Ecto neural progenitor cell (in vitro differentiated cells): ENCODE data around the gene ADORA2A.

Experiments
- DNase-seq: peaks from one replicate; pipeline ENCODE4 v3.0.0-alpha.2; 2018; ENCODE audit warnings: low spot score

ADORA2A gene

DNA sequence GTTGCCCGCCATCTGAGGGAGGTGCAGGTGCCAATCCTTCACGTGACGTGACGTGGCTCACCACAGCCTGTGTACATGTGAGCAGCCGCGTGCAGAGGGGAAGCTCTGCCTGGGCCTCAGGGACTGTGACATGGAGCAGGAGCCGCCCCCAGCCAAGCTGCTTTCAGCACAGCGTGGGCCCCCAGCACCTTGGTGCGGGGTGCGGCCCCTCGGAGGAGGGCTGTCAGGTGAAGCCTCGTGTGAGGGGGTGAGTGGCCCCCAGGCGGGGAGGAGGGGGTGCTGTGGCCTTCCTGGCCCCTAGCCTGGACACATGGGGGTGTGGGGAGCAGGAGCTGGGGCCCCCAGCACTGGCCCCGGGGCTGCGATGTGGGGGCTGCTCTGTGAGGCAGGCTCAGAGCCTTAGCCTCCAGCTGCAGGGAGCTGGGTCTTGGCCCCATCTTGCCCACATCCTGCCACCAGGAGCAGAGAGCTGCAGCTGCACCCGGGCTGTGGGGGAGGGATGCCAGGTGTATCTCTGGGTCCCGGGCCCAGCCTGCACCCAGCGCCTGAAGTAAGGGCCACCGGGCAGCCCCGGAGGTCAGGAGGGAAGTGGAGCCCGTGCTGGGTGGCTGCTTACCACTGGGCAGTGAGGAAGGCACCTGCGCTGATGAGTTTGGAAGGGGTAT, at the start of gene ADORA2A:
Gene ADORA2A (plus strand): TSS at position 100 of the 665 bp plus-strand sequence. CDS start 5,806 bp downstream, outside the sequence.
- DNase-seq = no peak

GRCh38 chr22:24379536-24379935, 47.9 kb upstream of the ADORA2A start:
- DNase-seq = no peak

- no peak for DNase-seq
Measured at GRCh38 chr22:24380220-24380904, 47.0 kb upstream of the ADORA2A start.

- DNase-seq = no peak
Measured at GRCh38 chr22:24380905-24381230, 46.5 kb upstream of the ADORA2A start.

GRCh38 chr22:24383061-24383460, 44.3 kb upstream of the ADORA2A start:
- DNase-seq = no peak

GRCh38 chr22:24384131-24384530, 43.3 kb upstream of the ADORA2A start:
- no peak for DNase-seq

GRCh38 chr22:24386937-24387471, 40.4 kb upstream of the ADORA2A start:
- no peak for DNase-seq

DNA sequence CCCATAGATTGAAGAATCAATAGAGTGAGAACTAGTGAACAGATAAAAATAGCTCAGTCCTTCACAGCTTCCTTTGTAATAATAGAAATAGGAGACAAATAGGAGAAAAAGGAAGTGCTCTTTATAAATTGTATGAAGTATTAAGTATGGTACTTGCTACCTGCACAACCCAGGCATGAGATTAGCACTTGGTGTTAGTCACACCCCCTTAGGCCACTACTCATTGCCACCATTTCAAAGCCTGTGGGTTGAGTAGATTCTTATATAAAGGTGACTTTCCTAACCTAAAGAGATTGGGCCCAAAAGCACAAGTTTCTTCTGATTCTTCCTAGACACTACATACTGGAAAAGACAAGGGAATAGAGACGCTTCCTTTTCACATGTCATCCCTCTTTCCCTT, 37.7 kb upstream of the ADORA2A start:
- no peak for DNase-seq

GRCh38 chr22:24390156-24390555, 37.2 kb upstream of the ADORA2A start:
- no peak for DNase-seq

DNA sequence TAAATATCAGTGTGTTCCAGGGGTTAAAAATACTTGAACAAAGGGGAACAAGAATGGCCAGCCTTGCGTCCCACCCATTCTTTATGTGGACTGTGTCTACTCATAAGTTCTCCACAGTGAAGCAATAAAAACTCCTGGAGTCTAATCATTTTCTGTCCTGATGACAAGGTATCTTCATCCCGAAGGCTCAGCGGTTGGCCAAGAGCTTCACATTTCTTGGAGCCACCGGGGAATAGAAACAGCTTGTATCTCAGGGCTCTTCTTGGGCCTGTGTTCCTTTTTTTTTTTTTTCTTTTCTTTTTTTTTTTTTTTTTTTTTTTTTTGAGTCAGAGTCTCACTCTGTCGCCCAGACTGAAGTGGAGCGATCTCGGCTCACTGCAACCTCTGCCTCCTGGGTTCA, 36.8 kb upstream of the ADORA2A start:
- no peak for DNase-seq

DNA sequence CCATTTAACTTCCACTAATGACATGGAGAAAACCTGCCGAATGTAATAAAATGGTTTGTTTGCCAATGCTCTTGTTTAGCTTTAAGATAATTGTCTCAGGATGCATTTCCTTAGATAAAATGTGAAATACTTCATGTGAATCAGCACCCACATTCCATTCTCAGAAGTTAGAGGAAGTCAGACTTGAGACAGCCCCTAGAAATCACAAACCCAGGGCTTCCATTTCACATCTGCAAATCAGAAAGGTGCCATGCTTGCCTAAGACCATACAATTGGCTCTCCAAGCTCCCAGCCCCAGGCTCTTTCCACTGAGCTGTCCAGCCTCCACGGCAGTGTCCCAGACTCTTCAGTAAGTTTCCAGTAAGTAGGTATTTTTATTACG, 35.6 kb upstream of the ADORA2A start:
- DNase-seq = no peak

GRCh38 chr22:24392218-24392931, 35.0 kb upstream of the ADORA2A start:
- no peak for DNase-seq

DNA sequence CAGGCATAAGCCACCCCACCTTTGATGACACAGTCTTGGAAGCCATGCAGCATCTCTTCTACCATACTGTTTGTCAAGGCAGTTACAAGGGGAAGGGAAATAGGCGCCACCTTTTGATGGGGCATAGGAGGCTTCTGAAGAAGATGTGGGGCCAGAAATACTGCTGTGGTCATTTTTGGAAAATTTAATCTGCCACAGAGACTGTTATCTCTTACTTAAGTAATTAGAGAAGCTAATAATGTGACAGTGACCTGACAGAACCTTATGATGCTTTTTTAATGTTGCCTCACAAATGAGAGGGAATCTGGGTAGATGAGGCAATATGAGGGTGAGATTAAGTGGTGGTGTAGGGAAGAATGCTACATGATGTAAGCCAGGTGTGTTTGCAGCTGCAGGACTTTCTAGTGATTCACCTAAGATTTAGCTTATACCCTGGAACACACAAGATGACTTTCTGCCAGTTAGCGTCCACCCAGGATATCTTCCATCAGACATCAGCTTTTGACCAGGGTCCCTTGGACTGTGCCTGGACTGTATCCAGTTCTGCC, 34.3 kb upstream of the ADORA2A start:
- no peak for DNase-seq

- DNase-seq = no peak
Measured at GRCh38 chr22:24393848-24394247, 33.6 kb upstream of the ADORA2A start.

GRCh38 chr22:24394254-24394653, 33.1 kb upstream of the ADORA2A start:
- DNase-seq = no peak

DNA sequence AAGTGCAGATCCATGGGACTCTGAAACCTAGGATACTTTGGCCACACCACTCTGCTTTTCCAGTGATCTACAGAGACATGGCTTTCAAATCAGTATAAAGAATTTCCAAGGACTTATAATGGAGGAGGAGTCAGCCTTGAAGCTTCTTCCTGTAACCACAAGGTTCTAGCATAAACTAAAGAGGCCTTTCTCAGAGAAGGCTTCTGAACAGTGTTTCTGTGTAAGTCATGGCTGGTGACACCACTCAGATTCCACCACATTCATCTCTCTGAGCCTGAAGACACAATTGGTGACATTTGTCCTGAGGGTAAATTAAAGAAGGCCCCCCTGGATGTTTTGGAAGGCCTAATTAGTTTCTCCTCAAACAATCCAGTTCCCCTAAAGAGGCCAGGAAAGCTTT, 29.0 kb upstream of the ADORA2A start:
- DNase-seq = no peak

DNA sequence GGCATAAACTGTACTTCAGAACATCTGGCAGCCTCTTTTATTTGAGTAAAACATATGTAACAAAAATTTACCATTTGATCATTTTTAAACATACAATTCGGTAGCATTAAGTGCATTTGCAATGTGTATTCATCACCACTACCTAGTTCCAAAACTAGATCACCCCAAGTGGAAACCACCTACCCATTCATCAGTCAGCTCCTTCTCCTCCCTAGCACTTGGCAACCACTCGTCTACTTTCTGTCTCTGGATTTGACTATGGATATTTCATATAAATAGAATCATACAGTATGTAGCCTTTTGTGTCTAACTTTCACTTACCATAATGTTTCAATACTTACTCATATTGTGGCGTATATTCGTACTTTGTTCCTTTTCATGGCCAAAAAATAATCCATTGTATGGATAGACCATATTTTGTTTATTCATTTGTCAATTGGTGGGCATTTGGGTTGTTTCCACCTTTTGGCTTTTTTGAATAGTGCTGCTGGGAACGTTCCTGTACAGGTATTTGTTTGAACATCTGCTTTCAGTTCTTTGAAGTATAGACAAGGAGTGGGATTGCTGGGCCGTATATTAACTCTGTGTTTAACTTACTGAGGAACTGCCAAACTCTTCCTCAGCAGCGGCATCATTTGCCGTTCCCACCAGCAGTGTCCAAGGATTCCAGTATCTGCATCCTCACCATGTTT, 27.2 kb upstream of the ADORA2A start:
- DNase-seq = no peak

- no peak for DNase-seq
Measured at GRCh38 chr22:24400726-24401596, 26.4 kb upstream of the ADORA2A start.

DNA sequence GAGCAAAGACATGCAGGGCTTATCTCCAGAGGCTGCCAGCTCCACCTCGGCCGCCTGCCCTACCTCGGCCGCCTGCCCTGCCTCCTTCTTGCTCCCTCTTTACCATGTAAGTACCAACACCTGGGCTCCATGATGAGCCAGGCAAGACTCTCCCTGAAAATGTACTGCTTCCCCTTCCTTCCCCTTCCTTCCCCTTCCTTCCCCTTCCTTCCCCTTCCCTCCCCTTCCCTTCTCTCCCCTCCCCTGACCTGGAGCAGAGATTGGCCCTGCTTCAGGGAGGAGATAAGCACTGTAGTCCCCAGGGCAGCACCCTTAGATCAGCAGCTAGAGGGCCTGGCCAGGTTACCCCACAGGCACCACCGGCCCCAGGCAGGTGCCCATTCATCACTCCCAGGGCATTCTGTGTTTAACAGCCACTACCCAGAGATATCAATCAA, 25.4 kb upstream of the ADORA2A start:
- DNase-seq = no peak

DNA sequence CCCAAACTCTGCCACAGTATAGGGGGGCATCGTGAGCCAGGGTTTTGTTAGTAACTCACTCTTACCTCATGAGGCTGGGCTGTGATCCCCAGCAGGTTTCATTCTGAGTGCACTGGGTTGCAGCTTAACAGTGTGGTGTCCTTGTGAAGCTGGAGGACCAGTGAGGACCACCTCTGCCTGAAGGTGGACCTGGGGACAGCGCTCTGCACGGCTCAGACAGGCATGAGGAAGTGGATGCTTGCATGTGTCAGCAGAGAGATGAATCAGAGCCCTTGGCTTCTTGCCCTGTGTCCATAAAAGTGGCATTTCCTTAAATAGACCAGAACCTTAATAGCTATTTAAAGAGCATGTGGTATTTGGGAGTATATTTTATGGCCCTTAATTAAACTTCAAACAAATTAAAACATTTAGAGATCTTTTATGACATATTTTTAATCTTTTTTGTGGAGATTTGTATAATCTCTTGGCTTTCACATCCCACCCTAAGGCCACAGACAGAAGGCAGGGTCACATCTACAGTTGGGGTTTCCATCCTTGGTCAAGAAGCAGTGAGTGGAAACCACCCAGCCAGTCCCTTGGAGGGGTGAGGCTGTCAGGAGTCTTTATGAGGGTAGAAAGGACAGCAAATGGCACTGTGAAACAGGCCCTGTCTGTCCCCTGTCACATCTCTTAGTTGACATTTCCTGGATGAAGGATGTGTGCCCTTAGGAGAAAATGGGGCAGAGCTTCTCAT, 24.8 kb upstream of the ADORA2A start:
- no peak for DNase-seq
